Measurements from ENCODE around the gene EMID1. TPM values are rescaled to one million over a fixed set of nuclear protein-coding genes. Genes with fewer than 3 reads are reported as not detected.

Gene EMID1
- total RNA-seq, 1 experiment from 2014 or later = 5.4 TPM

GRCh38 chr22:29155966-29156365, 49.7 kb upstream of the EMID1 start:
- no CpG with 5 or more reads among the region's 1 CpG for WGBS (ENCODE audit: extremely low coverage, insufficient read length, low lambda C conversion rate)

More at GRCh38 chr22:29155966-29156365, 49.7 kb upstream of the EMID1 start:
- H3K14ac ChIP-seq (ENCODE audit: insufficient read depth, low read length) = no peak overlapping the region
- no peak overlapping the region for H3K18ac ChIP-seq (ENCODE audit: insufficient read length, low read depth, low read length)
- Mint-ChIP-seq H3K36me3 (ENCODE audit: insufficient read depth in 1 of 3, low read depth in 3 of 3) (no peaks in the 10 kb centered on the region), H3K4me3 (no peak overlapping the region), H3K4me1 (peaks cover 35 to 53% of the 10 kb centered on the region in 2 experiments), H3K27ac (no peak overlapping the region), H3K9me3 (no peaks in the 10 kb centered on the region; a peak in 1 of 5 replicates), H3K27me3 (ENCODE audit: low read depth) (peaks cover 17% of the 10 kb centered on the region)
- H3T11ph ChIP-seq (ENCODE audit: low read length) = no peak overlapping the region
- H4K5ac ChIP-seq (ENCODE audit: insufficient read length, low read depth, low read length) = no peak overlapping the region
- H2BK15ac ChIP-seq (ENCODE audit: low read depth, low read length) = no peak overlapping the region
- no peak overlapping the region for H2AK5ac ChIP-seq (ENCODE audit: insufficient read length, low read length)
- H3K9me3 ChIP-seq (ENCODE audit: control insufficient read depth, low read depth, low read length) = no peaks in the 10 kb centered on the region
- no peak overlapping the region for H4K91ac ChIP-seq (ENCODE audit: insufficient read length, low read depth, low read length)
- no peak overlapping the region for H2BK20ac ChIP-seq (ENCODE audit: low read depth, low read length, poor library complexity, severe bottlenecking)
- TF ChIP-seq, protein P1, sequence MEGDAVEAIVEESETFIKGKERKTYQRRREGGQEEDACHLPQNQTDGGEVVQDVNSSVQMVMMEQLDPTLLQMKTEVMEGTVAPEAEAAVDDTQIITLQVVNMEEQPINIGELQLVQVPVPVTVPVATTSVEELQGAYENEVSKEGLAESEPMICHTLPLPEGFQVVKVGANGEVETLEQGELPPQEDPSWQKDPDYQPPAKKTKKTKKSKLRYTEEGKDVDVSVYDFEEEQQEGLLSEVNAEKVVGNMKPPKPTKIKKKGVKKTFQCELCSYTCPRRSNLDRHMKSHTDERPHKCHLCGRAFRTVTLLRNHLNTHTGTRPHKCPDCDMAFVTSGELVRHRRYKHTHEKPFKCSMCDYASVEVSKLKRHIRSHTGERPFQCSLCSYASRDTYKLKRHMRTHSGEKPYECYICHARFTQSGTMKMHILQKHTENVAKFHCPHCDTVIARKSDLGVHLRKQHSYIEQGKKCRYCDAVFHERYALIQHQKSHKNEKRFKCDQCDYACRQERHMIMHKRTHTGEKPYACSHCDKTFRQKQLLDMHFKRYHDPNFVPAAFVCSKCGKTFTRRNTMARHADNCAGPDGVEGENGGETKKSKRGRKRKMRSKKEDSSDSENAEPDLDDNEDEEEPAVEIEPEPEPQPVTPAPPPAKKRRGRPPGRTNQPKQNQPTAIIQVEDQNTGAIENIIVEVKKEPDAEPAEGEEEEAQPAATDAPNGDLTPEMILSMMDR (conservative IDR thresholded peaks at IDR 0.05) = no peak
- no peak overlapping the region for H3K23ac ChIP-seq (ENCODE audit: insufficient read length, low read depth, low read length)
- H3K79me2 ChIP-seq (ENCODE audit: insufficient read depth, low read length) = no peaks in the 10 kb centered on the region
- H3K27me3 ChIP-seq (ENCODE audit: insufficient read depth, low read length) = no peaks in the 10 kb centered on the region
- no peaks in the 10 kb centered on the region for H3K79me1 ChIP-seq (ENCODE audit: insufficient read depth, low read depth, low read length, poor library complexity, severe bottlenecking)
- no peak overlapping the region for H4K8ac ChIP-seq (replicated peaks; ENCODE audit: insufficient read length, low read depth, low read length)
- H2AFZ ChIP-seq (ENCODE audit: low read length) = no peak overlapping the region
- no peak for DNase-seq
- no peak overlapping the region for H3K4ac ChIP-seq (ENCODE audit: low read depth, low read length)
- H3K4me2 ChIP-seq (ENCODE audit: insufficient read depth, insufficient read length, low read length) = no peak overlapping the region
- H3K23me2 ChIP-seq (ENCODE audit: insufficient read length, low read depth, low read length, poor library complexity, severe bottlenecking) = no peaks in the 10 kb centered on the region
- H4K20me1 ChIP-seq (ENCODE audit: control insufficient read depth, insufficient read depth, insufficient read length) = no peaks in the 10 kb centered on the region
- no peak overlapping the region for H2BK12ac ChIP-seq (ENCODE audit: insufficient read length, low read depth, low read length)
- no peak overlapping the region for H3K27ac ChIP-seq (ENCODE audit: insufficient read length, low read depth, low read length)
- peaks cover 8% of the 10 kb centered on the region; the same call in 1 of the 2 replicates for H3K4me1 ChIP-seq (ENCODE audit: insufficient read depth, low read length)
- no peak overlapping the region for H3K9ac ChIP-seq (ENCODE audit: extremely low read depth, insufficient read length, low read length)
- H2BK5ac ChIP-seq (ENCODE audit: insufficient read length, low read length) = no peak overlapping the region
- H2BK120ac ChIP-seq (ENCODE audit: low read depth, low read length, poor library complexity, severe bottlenecking) = no peak overlapping the region
- no peak overlapping the region for H3K56ac ChIP-seq (ENCODE audit: insufficient read length, low read depth, low read length)

All from H9 (cell line).